HCT116 (cell line): ENCODE data around the gene FOXK2. TPM values are rescaled to one million over a fixed set of nuclear protein-coding genes. Genes with fewer than 3 reads are reported as not detected.

Source experiments
- ATAC-seq: fragments of 200-7000 bp; cut with Tn5 transposase; 2 replicates; pipeline ENCODE4 v1.9.1; 2020; ENCODE audit warnings: mild to moderate bottlenecking, moderate library complexity
- BruUV-seq: library from RNA; stranded (reverse); fragments of 400-500 nt; replicated peaks from 2 replicates; lab custom pipeline; 2021; lab: Mats Ljungman, UMichigan
- CTCF ChIA-PET: fragments of 300-600 bp; sonication (Branson Sonifier 250); formaldehyde crosslinking; loops from one replicate; lab custom pipeline; 2021; ENCODE audit warnings: antibody characterized with exemption; lab: Charles Lee
- POLR2A ChIA-PET: fragments of 300-600, 350-600 bp; sonication (Branson Sonifier 250); formaldehyde crosslinking; loops from one replicate; lab custom pipeline; 2021; ENCODE audit warnings: antibody characterized with exemption; lab: Charles Lee
- RAD21 ChIA-PET, 2 experiments: fragments of 300-600 bp; sonication (Branson Sonifier 250); formaldehyde crosslinking; loops; one replicate each; lab custom pipeline; 2023; ENCODE audit warnings: low total read pairs in 2 of 2; ENCODE audit not compliant: uncharacterized antibody in 2 of 2, unreplicated experiment in 2 of 2, low non-redundant PET in 1 of 2; lab: Charles Lee
- DNase-seq: peaks from one replicate; pipeline ENCODE4 v3.0.0-alpha.2; 2010; ENCODE audit warnings: low read depth, low spot score
- H2AFZ ChIP-seq: fragments of 200-600 bp; shearing (Covaris generic), sonication (generic); 2 replicates; pipeline ENCODE4 v1.6.1; 2017; ENCODE audit warnings: low read depth, mixed run types, mixed read lengths, antibody characterized with exemption, low read length; ENCODE audit not compliant: poor library complexity, severe bottlenecking
- H3K27ac ChIP-seq: 2 replicates; pipeline ENCODE4 v1.5.1; 2012; ENCODE audit warnings: low read depth, low read length
- H3K27me3 ChIP-seq: fragments of 200-600 bp; sonication (generic); 2 replicates; pipeline ENCODE4 v1.6.1; 2016; ENCODE audit warnings: mixed run types, low read length, mixed read lengths; ENCODE audit not compliant: insufficient read depth
- H3K36me3 ChIP-seq, 2 experiments: fragments of 200-500 bp in 1 of 2; fragments of 200-600 bp in 1 of 2; sonication (Bioruptor generic) in 1 of 2; sonication (generic) in 1 of 2; 2 replicates each; pipeline versions ENCODE4 v1.5.1 to v1.6.1; 2014 to 2016; ENCODE audit warnings: low read length in 2 of 2, inconsistent platforms in 1 of 2, mixed read lengths in 1 of 2, mixed run types in 1 of 2; ENCODE audit not compliant: insufficient read depth in 2 of 2, control insufficient read depth in 1 of 2
- H3K4me1 ChIP-seq, 2 experiments: fragments of 200-600 bp in 1 of 2; sonication (generic) in 1 of 2; 2 replicates each; pipeline versions ENCODE4 v1.5.1 to v1.6.1; 2012 to 2017; ENCODE audit warnings: low read length in 2 of 2, inconsistent platforms in 1 of 2, mild to moderate bottlenecking in 1 of 2, mixed read lengths in 1 of 2, mixed run types in 1 of 2, moderate library complexity in 1 of 2; ENCODE audit not compliant: insufficient read depth in 2 of 2, control insufficient read depth in 1 of 2
- H3K4me2 ChIP-seq: fragments of 200-600 bp; sonication (generic); 2 replicates; pipeline ENCODE4 v1.6.1; 2017; ENCODE audit warnings: mixed run types, low read length, mixed read lengths
- H3K4me3 ChIP-seq, 2 experiments: fragments of 200-600 bp in 1 of 2; sonication (generic) in 1 of 2; replicated peaks in 1 of 2; 2 replicates each; pipeline ENCODE4 v1.5.1; 2011 to 2016; ENCODE audit warnings: low read length in 2 of 2, control low read depth in 1 of 2, low read depth in 1 of 2, mild to moderate bottlenecking in 1 of 2, mixed read lengths in 1 of 2, mixed run types in 1 of 2
- H3K79me2 ChIP-seq: fragments of 200-600 bp; sonication (generic); 2 replicates; pipeline ENCODE4 v1.6.1; 2017; ENCODE audit warnings: mild to moderate bottlenecking, mixed run types, low read length, moderate library complexity, mixed read lengths; ENCODE audit not compliant: insufficient read depth
- H3K9ac ChIP-seq: fragments of 200-600 bp; sonication (generic); 2 replicates; pipeline ENCODE4 v1.6.1; 2016; ENCODE audit warnings: low read length, mixed read lengths
- H3K9me2 ChIP-seq: fragments of 200-600 bp; sonication (generic), shearing (Covaris generic); 2 replicates; pipeline ENCODE4 v1.6.1; 2017; ENCODE audit warnings: mixed run types, mild to moderate bottlenecking, moderate library complexity; ENCODE audit not compliant: insufficient read depth
- H3K9me3 ChIP-seq, 2 experiments: fragments of 200-500 bp in 1 of 2; fragments of 200-600 bp in 1 of 2; sonication (Bioruptor generic) in 1 of 2; sonication (generic) in 1 of 2; 2 replicates each; pipeline ENCODE4 v1.6.1; 2014 to 2017; ENCODE audit warnings: low read length in 2 of 2, mixed read lengths in 2 of 2, inconsistent platforms in 1 of 2, low read depth in 1 of 2, mild to moderate bottlenecking in 1 of 2, mixed run types in 1 of 2, moderate library complexity in 1 of 2; ENCODE audit not compliant: control insufficient read depth in 1 of 2, insufficient read depth in 1 of 2
- H4K20me1 ChIP-seq: fragments of 200-600 bp; sonication (generic), shearing (Covaris generic); 2 replicates; pipeline ENCODE4 v1.6.1; 2017; ENCODE audit warnings: mixed run types, mild to moderate bottlenecking, moderate library complexity; ENCODE audit not compliant: insufficient read depth
- ATF3 ChIP-seq: IDR thresholded peaks from 2 replicates; pipeline ENCODE4 v1.6.1; 2012
- EGR1 ChIP-seq: IDR thresholded peaks from 2 replicates; pipeline ENCODE4 v1.6.1; 2012; ENCODE audit warnings: low read depth
- EZH2phosphoT487 ChIP-seq: fragments of 200-600 bp; IDR thresholded peaks from 2 replicates; pipeline ENCODE4 v1.6.1; 2018; ENCODE audit warnings: antibody characterized with exemption, borderline replicate concordance
- FOSL1 ChIP-seq: IDR thresholded peaks from 2 replicates; pipeline ENCODE4 v1.6.1; 2012; ENCODE audit warnings: low read depth
- JUND ChIP-seq: IDR thresholded peaks from 2 replicates; pipeline ENCODE4 v1.6.1; 2012
- RAD21 ChIP-seq: IDR thresholded peaks from 2 replicates; pipeline ENCODE4 v1.6.1; 2012; ENCODE audit warnings: low read depth, mild to moderate bottlenecking
- REST ChIP-seq: IDR thresholded peaks from 2 replicates; pipeline ENCODE4 v1.6.1; 2012; ENCODE audit warnings: low read depth
- SRF ChIP-seq: IDR thresholded peaks from 2 replicates; pipeline ENCODE4 v1.6.1; 2012; ENCODE audit warnings: low read depth
- intact Hi-C: fragments of 100-400 bp; cut with micrococcal nuclease; formaldehyde crosslinking; loops from 2 replicates; pipeline ENCODE4 v1.10.0; 2022
- total RNA-seq: library from RNA; stranded (reverse); gene quantifications from one replicate; pipeline ENCODE4 v1.2.1, GENCODE V29; 2021; ENCODE audit not compliant: unreplicated experiment

The FOXK2 gene
- total RNA-seq, 1 experiment from 2014 or later = 122 TPM

GRCh38 chr17:82565551-82565950 lies 46.0 kb downstream of the FOXK2 start:
- intact Hi-C loops = no loop called here
- Histone ChIP-seq H4K20me1 (peaks cover 20% of the 10 kb centered on the region; the same call in 1 of the 2 replicates), H3K27ac (no peak overlapping the region), H3K9me2 (no peaks in the 10 kb centered on the region), H3K79me2 (peaks cover 98% of the 10 kb centered on the region), H3K4me1 (peaks cover 14 to 19% of the 10 kb centered on the region in 2 experiments; a peak in 3 of 4 replicates), H3K4me2 (no peak overlapping the region), H3K36me3 (peaks cover 49 to 51% of the 10 kb centered on the region in 2 experiments), H3K9me3 (no peaks in the 10 kb centered on the region), H3K9ac (no peak overlapping the region), H2AFZ (no peak overlapping the region), H3K4me3 (no peak overlapping the region), H3K27me3 (no peaks in the 10 kb centered on the region)
- RAD21 ChIA-PET = no interaction called here
- CTCF ChIA-PET = no interaction called here
- ATAC-seq (no peak), DNase-seq (no peak)
- POLR2A ChIA-PET = no interaction called here
- TSS peak; percentile 26 for BruUV-seq
- TF ChIP-seq EZH2phosphoT487 (no peak), SRF (no peak), ATF3 (no peak), EGR1 (no peak), RAD21 (no peak), JUND (no peak)

GRCh38 chr17:82566129-82566960 lies 46.8 kb downstream of the FOXK2 start:
- Histone ChIP-seq H3K9me2 (no peaks in the 10 kb centered on the region), H3K4me2 (no peak overlapping the region), H3K27me3 (no peaks in the 10 kb centered on the region), H3K36me3 (peaks cover 53 to 54% of the 10 kb centered on the region in 2 experiments), H3K4me3 (no peak overlapping the region), H4K20me1 (peaks cover 14% of the 10 kb centered on the region; the same call in 1 of the 2 replicates), H3K9me3 (no peaks in the 10 kb centered on the region), H3K27ac (no peak overlapping the region), H2AFZ (no peak overlapping the region), H3K4me1 (peaks cover 11 to 12% of the 10 kb centered on the region in 2 experiments; a peak in 3 of 4 replicates), H3K79me2 (peaks cover 96% of the 10 kb centered on the region), H3K9ac (no peak overlapping the region)
- no peak for ATAC-seq
- BruUV-seq = no TSS peak
- RAD21 ChIA-PET = no interaction called here
- DNase-seq = no peak
- TF ChIP-seq FOSL1 (no peak), REST (no peak)
- POLR2A ChIA-PET = no interaction called here
- intact Hi-C loops = no loop called here
- CTCF ChIA-PET = no interaction called here
